Measurements from ENCODE around the gene STIP1. TPM values are rescaled to one million over a fixed set of nuclear protein-coding genes. Genes with fewer than 3 reads are reported as not detected.

The STIP1 gene
- polyA plus RNA-seq, 1 donor from 2014 or later: 161 TPM

DNA sequence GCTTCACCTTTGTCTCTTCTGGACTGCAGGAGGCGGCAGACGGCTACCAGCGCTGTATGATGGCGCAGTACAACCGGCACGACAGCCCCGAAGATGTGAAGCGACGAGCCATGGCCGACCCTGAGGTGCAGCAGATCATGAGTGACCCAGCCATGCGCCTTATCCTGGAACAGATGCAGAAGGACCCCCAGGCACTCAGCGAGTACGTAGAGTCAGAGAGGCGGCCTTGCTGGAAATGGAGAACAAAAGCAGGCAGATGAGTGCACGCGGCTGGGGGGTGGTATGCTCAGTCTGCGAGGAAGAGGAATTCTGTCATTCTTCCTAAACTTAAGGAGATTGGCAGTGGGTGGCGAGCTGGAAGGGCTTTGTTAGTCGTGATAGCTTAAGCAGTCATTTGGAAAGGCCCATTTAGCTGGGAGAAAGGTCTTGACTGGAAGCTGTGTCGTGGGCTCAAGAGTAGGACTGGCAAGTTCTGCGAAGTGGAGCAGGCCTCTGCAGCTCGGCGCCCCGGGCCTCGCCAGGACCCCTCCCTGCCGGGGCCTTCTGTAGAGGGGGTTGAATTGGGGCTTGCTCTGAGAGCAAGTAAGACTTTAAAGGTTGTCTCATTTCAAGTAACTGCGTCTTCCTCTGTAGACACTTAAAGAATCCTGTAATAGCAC is 17.6 kb downstream of the STIP1 start (continued):
- TF ChIP-seq CTCF (IDR thresholded peaks at IDR 0.05; ENCODE audit: poor library complexity, severe bottlenecking) (no peak), SMC3 (conservative IDR thresholded peaks at IDR 0.05; ENCODE audit: poor library complexity) (no peak)

- H3K9ac ChIP-seq (ENCODE audit: low read length): no peak overlapping the region
- peaks cover 6% of the 10 kb centered on the region for H3K36me3 ChIP-seq (ENCODE audit: insufficient read depth, low read length)
- no peaks in the 10 kb centered on the region for H3F3A ChIP-seq (ENCODE audit: insufficient read depth, low read length, poor library complexity, severe bottlenecking)
- no peaks in the 10 kb centered on the region for H3K9me2 ChIP-seq (ENCODE audit: insufficient read depth, low read length)
- H3K79me2 ChIP-seq (replicated peaks; ENCODE audit: insufficient read depth, low read length): no peaks in the 10 kb centered on the region
- H4K20me1 ChIP-seq (ENCODE audit: insufficient read depth): no peaks in the 10 kb centered on the region
- no peaks in the 10 kb centered on the region for H3K9me3 ChIP-seq (ENCODE audit: low read length)
- H3K4me3 ChIP-seq (ENCODE audit: low read length): no peak overlapping the region
- H3K27me3 ChIP-seq (ENCODE audit: insufficient read depth, low read depth, low read length): no peaks in the 10 kb centered on the region
- TF ChIP-seq CTCF (IDR thresholded peaks at IDR 0.05; ENCODE audit: poor library complexity, severe bottlenecking) (no peak), EP300 (conservative IDR thresholded peaks at IDR 0.05; ENCODE audit: poor library complexity, severe bottlenecking) (no peak), EZH2 (IDR thresholded peaks at IDR 0.05; ENCODE audit: borderline replicate concordance, insufficient read depth, low read length, poor library complexity, severe bottlenecking) (no peak), RAD21 (conservative IDR thresholded peaks at IDR 0.05) (no peak), SMC3 (conservative IDR thresholded peaks at IDR 0.05; ENCODE audit: poor library complexity) (no peak), TAF1 (IDR thresholded peaks at IDR 0.05; ENCODE audit: low read depth) (no peak), POLR2AphosphoS5 (IDR thresholded peaks at IDR 0.05) (no peak), MXI1 (conservative IDR thresholded peaks at IDR 0.05; ENCODE audit: poor library complexity, severe bottlenecking) (no peak)
- TF ChIP-seq, protein P1, sequence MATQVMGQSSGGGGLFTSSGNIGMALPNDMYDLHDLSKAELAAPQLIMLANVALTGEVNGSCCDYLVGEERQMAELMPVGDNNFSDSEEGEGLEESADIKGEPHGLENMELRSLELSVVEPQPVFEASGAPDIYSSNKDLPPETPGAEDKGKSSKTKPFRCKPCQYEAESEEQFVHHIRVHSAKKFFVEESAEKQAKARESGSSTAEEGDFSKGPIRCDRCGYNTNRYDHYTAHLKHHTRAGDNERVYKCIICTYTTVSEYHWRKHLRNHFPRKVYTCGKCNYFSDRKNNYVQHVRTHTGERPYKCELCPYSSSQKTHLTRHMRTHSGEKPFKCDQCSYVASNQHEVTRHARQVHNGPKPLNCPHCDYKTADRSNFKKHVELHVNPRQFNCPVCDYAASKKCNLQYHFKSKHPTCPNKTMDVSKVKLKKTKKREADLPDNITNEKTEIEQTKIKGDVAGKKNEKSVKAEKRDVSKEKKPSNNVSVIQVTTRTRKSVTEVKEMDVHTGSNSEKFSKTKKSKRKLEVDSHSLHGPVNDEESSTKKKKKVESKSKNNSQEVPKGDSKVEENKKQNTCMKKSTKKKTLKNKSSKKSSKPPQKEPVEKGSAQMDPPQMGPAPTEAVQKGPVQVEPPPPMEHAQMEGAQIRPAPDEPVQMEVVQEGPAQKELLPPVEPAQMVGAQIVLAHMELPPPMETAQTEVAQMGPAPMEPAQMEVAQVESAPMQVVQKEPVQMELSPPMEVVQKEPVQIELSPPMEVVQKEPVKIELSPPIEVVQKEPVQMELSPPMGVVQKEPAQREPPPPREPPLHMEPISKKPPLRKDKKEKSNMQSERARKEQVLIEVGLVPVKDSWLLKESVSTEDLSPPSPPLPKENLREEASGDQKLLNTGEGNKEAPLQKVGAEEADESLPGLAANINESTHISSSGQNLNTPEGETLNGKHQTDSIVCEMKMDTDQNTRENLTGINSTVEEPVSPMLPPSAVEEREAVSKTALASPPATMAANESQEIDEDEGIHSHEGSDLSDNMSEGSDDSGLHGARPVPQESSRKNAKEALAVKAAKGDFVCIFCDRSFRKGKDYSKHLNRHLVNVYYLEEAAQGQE (IDR thresholded peaks at IDR 0.05; ENCODE audit: borderline replicate concordance): no peak
- H3K27ac ChIP-seq (ENCODE audit: low read length): no peak overlapping the region
- no peak overlapping the region for H3K4me2 ChIP-seq (ENCODE audit: low read length)
- H2AFZ ChIP-seq (ENCODE audit: low read depth, low read length): no peak overlapping the region
Measured at GRCh38 chr11:64204080-64204440, 18.1 kb downstream of the STIP1 start.
